ENCODE measurements around the gene WDFY3.
"Not testable (repeated sequence)": the region's sequence is repeated elsewhere in the genome, so short reads cannot be mapped to it uniquely, and the experiment has no call there.

WDFY3 gene

GRCh38 chr4:84690481-84690880 is 276.0 kb downstream of the WDFY3 start:
- peaks cover 0 to 89% (median 0%) of the 10 kb centered on the region in 11 experiments; a peak in 8 of 22 replicates for H4K20me1 ChIP-seq
- peak overlapping the region in 2 of 10 experiments; percentile 9 to 32; a peak in 1 of 20 replicates for H3K4me3 ChIP-seq
- peaks cover 0 to 44% (median 21%) of the 10 kb centered on the region in 10 experiments; a peak in 18 of 20 replicates for H3K4me1 ChIP-seq
- no peaks in the 10 kb centered on the region for H3K27me3 ChIP-seq
- peak overlapping the region in 9 of 11 experiments; percentile 37 to 74 (median 57); a peak in 17 of 22 replicates for H3K27ac ChIP-seq
- H3K4me2 ChIP-seq = peak overlapping the region in 10 of 11 experiments; percentile 43 to 84 (median 70); a peak in 20 of 22 replicates
- peak overlapping the region in 2 of 11 experiments; percentile 12 to 15; a peak in 4 of 22 replicates for H3K9ac ChIP-seq
- H3K36me3 ChIP-seq = peaks cover 74 to 99% (median 85%) of the 10 kb centered on the region in 11 experiments
- no peak for TF ChIP-seq Cebpa-rat (IDR thresholded peaks at IDR 0.05)
- 0 out of 22 replicates have a peak, but pooled peaks cover 0 to 6% (median 0%) of the 10 kb centered on the region in 11 experiments for H3K9me3 ChIP-seq (replicated peaks in 1 of 11)

- Histone ChIP-seq H3K36me3 (peaks cover 62 to 99% (median 85%) of the 10 kb centered on the region in 11 experiments), H3K4me2 (peak overlapping the region in 2 of 11 experiments; percentile 12 to 29; a peak in 1 of 22 replicates), H3K27me3 (no peaks in the 10 kb centered on the region), H3K4me1 (peaks cover 0 to 48% (median 34%) of the 10 kb centered on the region in 10 experiments; a peak in 18 of 20 replicates), H3K27ac (no peak overlapping the region; a peak in 1 of 22 replicates), H3K9ac (no peak overlapping the region), H4K20me1 (peaks cover 0 to 89% (median 0%) of the 10 kb centered on the region in 11 experiments; a peak in 8 of 22 replicates), H3K9me3 (replicated peaks in 1 of 11) (0 out of 22 replicates have a peak, but pooled peaks cover 0 to 6% (median 0%) of the 10 kb centered on the region in 11 experiments), H3K4me3 (no peak overlapping the region)
- no peak for TF ChIP-seq Cebpa-rat (IDR thresholded peaks at IDR 0.05)
These were observed 277.3 kb downstream of the WDFY3 start for GRCh38 chr4:84689197-84689596.

- Histone ChIP-seq H3K4me3 (no peak overlapping the region), H3K4me1 (peaks cover 0 to 53% (median 36%) of the 10 kb centered on the region in 10 experiments; a peak in 18 of 20 replicates), H3K27me3 (no peaks in the 10 kb centered on the region), H3K9ac (no peak overlapping the region), H3K27ac (no peak overlapping the region), H3K36me3 (peaks cover 62 to 99% (median 85%) of the 10 kb centered on the region in 11 experiments), H4K20me1 (peaks cover 0 to 95% (median 0%) of the 10 kb centered on the region in 11 experiments; a peak in 8 of 22 replicates), H3K9me3 (replicated peaks in 1 of 11) (0 out of 22 replicates have a peak, but pooled peaks cover 0 to 6% (median 0%) of the 10 kb centered on the region in 11 experiments), H3K4me2 (no peak overlapping the region)
- TF ChIP-seq Cebpa-rat (IDR thresholded peaks at IDR 0.05) = no peak
These were observed 277.9 kb downstream of the WDFY3 start for GRCh38 chr4:84688605-84689004.

- Histone ChIP-seq H3K4me2 (peak overlapping the region in 5 of 11 experiments; percentile 6 to 27 (median 7); a peak in 3 of 22 replicates), H3K4me1 (peaks cover 25 to 51% (median 42%) of the 10 kb centered on the region in 10 experiments), H3K36me3 (peaks cover 52 to 98% (median 94%) of the 10 kb centered on the region in 11 experiments), H3K9me3 (replicated peaks in 1 of 11) (0 out of 22 replicates have a peak, but pooled peaks cover 0 to 6% (median 0%) of the 10 kb centered on the region in 11 experiments), H3K27me3 (no peaks in the 10 kb centered on the region), H3K27ac (no peak overlapping the region), H3K4me3 (no peak overlapping the region), H3K9ac (no peak overlapping the region), H4K20me1 (peaks cover 0 to 95% (median 0%) of the 10 kb centered on the region in 11 experiments; a peak in 7 of 22 replicates)
- TF ChIP-seq Cebpa-rat (IDR thresholded peaks at IDR 0.05) = no peak
These were observed 281.4 kb downstream of the WDFY3 start for GRCh38 chr4:84685105-84685504.

GRCh38 chr4:84684361-84684760 is 282.1 kb downstream of the WDFY3 start:
- no peak overlapping the region for H3K9ac ChIP-seq
- H3K27ac ChIP-seq = no peak overlapping the region
- H3K27me3 ChIP-seq = no peaks in the 10 kb centered on the region
- H3K36me3 ChIP-seq = peaks cover 53 to 98% (median 95%) of the 10 kb centered on the region in 11 experiments
- H3K4me2 ChIP-seq = peak overlapping the region in 7 of 11 experiments; percentile 5 to 75 (median 7); a peak in 6 of 22 replicates
- no peak overlapping the region for H3K4me3 ChIP-seq
- TF ChIP-seq Cebpa-rat (IDR thresholded peaks at IDR 0.05) = no peak
- H3K4me1 ChIP-seq = peaks cover 25 to 48% (median 42%) of the 10 kb centered on the region in 10 experiments
- peaks cover 0 to 95% (median 0%) of the 10 kb centered on the region in 11 experiments; a peak in 8 of 22 replicates for H4K20me1 ChIP-seq
- H3K9me3 ChIP-seq (replicated peaks in 1 of 11) = 0 out of 22 replicates have a peak, but pooled peaks cover 0 to 6% (median 0%) of the 10 kb centered on the region in 11 experiments

GRCh38 chr4:84683064-84683850 is 283.2 kb downstream of the WDFY3 start:
- Histone ChIP-seq H3K4me2 (peak overlapping the region in 10 of 11 experiments; percentile 62 to 75 (median 72); a peak in 19 of 22 replicates), H3K36me3 (peaks cover 55 to 98% (median 96%) of the 10 kb centered on the region in 11 experiments), H3K9ac (no peak overlapping the region), H3K27me3 (no peaks in the 10 kb centered on the region), H4K20me1 (peaks cover 0 to 94% (median 0%) of the 10 kb centered on the region in 11 experiments; a peak in 8 of 22 replicates), H3K9me3 (replicated peaks in 1 of 11) (0 out of 22 replicates have a peak, but pooled peaks cover 0 to 5% (median 0%) of the 10 kb centered on the region in 11 experiments), H3K4me1 (peaks cover 25 to 47% (median 39%) of the 10 kb centered on the region in 10 experiments), H3K4me3 (no peak overlapping the region), H3K27ac (no peak overlapping the region)
- TF ChIP-seq Cebpa-rat (IDR thresholded peaks at IDR 0.05) = no peak

GRCh38 chr4:84682661-84683060 is 283.8 kb downstream of the WDFY3 start:
- H3K27ac ChIP-seq = 0 out of 22 replicates have a peak overlapping the region, but pooled peaks of 2 of the 11 experiments have one; percentile 0 to 8
- H3K9me3 ChIP-seq (replicated peaks in 1 of 11); H3K4me3 ChIP-seq; H3K9ac ChIP-seq; H3K27me3 ChIP-seq: not testable (repeated sequence)
- H3K36me3 ChIP-seq = peaks cover 55 to 98% (median 96%) of the 10 kb centered on the region in 11 experiments
- peak overlapping the region; percentile 62 to 75 (median 72) for H3K4me2 ChIP-seq
- peaks cover 25 to 47% (median 39%) of the 10 kb centered on the region in 10 experiments for H3K4me1 ChIP-seq
- peaks cover 0 to 94% (median 0%) of the 10 kb centered on the region in 11 experiments; a peak in 8 of 22 replicates for H4K20me1 ChIP-seq

- Histone ChIP-seq H3K4me3 (no peak overlapping the region), H3K4me2 (peak overlapping the region; percentile 62 to 75 (median 72)), H4K20me1 (peaks cover 0 to 94% (median 0%) of the 10 kb centered on the region in 11 experiments; a peak in 8 of 22 replicates), H3K9me3 (replicated peaks in 1 of 11) (no peaks in the 10 kb centered on the region), H3K36me3 (peaks cover 57 to 98% (median 96%) of the 10 kb centered on the region in 11 experiments), H3K4me1 (peaks cover 25 to 47% (median 39%) of the 10 kb centered on the region in 10 experiments), H3K27me3 (no peaks in the 10 kb centered on the region), H3K27ac (peak overlapping the region in 3 of 11 experiments; percentile 0 to 8 (median 7); a peak in 3 of 22 replicates), H3K9ac (no peak overlapping the region)
- no peak for TF ChIP-seq Cebpa-rat (IDR thresholded peaks at IDR 0.05)
These were observed 284.8 kb downstream of the WDFY3 start for GRCh38 chr4:84681486-84682274.
